Ishikawa (cell line): ENCODE measurements around the gene HNRNPM.

Experiments
- CREB1 ChIP-seq: IDR thresholded peaks from 2 replicates; pipeline ENCODE4 v1.6.1; 2012; ENCODE audit warnings: low read depth
- EP300 ChIP-seq: IDR thresholded peaks from 2 replicates; pipeline ENCODE4 v1.6.1; 2012; ENCODE audit warnings: borderline replicate concordance
- NFIC ChIP-seq: IDR thresholded peaks from 2 replicates; pipeline ENCODE4 v1.6.1; 2012
- RAD21 ChIP-seq: IDR thresholded peaks from 2 replicates; pipeline ENCODE4 v1.6.1; 2012; ENCODE audit warnings: low read depth
- TEAD4 ChIP-seq: IDR thresholded peaks from 2 replicates; pipeline ENCODE4 v1.6.1; 2012
- TF ChIP-seq, protein P1 (sequence below): IDR thresholded peaks from 2 replicates; pipeline ENCODE4 v1.6.1; 2012; ENCODE audit warnings: low read depth, mild to moderate bottlenecking

DNA sequence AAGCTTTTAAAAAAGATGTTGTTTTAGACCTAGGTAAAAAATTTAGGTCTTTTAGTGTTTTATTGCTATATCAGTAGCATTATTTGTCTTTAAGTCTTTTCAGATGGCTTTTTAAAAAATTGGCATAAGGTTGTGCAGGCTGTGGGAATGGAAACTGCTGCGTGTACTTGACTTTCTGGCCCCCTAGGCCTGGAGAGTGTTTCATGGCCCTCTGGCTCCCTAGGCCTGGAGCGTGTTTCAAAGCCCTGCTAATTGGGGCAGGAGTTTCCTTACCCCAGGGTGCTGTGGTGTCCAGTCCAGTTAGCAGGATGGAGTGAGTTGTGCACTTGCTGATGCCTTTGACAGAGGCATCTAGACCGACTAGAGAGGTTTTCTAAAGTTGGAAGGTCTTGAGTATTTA, 33.8 kb downstream of the HNRNPM start:
- no peak for TF ChIP-seq CREB1
- TF ChIP-seq TEAD4, result no peak
- TF ChIP-seq RAD21, result no peak
- TF ChIP-seq, protein P1, sequence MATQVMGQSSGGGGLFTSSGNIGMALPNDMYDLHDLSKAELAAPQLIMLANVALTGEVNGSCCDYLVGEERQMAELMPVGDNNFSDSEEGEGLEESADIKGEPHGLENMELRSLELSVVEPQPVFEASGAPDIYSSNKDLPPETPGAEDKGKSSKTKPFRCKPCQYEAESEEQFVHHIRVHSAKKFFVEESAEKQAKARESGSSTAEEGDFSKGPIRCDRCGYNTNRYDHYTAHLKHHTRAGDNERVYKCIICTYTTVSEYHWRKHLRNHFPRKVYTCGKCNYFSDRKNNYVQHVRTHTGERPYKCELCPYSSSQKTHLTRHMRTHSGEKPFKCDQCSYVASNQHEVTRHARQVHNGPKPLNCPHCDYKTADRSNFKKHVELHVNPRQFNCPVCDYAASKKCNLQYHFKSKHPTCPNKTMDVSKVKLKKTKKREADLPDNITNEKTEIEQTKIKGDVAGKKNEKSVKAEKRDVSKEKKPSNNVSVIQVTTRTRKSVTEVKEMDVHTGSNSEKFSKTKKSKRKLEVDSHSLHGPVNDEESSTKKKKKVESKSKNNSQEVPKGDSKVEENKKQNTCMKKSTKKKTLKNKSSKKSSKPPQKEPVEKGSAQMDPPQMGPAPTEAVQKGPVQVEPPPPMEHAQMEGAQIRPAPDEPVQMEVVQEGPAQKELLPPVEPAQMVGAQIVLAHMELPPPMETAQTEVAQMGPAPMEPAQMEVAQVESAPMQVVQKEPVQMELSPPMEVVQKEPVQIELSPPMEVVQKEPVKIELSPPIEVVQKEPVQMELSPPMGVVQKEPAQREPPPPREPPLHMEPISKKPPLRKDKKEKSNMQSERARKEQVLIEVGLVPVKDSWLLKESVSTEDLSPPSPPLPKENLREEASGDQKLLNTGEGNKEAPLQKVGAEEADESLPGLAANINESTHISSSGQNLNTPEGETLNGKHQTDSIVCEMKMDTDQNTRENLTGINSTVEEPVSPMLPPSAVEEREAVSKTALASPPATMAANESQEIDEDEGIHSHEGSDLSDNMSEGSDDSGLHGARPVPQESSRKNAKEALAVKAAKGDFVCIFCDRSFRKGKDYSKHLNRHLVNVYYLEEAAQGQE, result no peak
- no peak for TF ChIP-seq EP300
- no peak for TF ChIP-seq NFIC
